NT2/D1 (cell line): ENCODE measurements around the gene PHC1.

Source experiments
- SUZ12 ChIP-seq: IDR thresholded peaks from 2 replicates; pipeline ENCODE4 v1.6.1; 2011; ENCODE audit not compliant: insufficient read length, insufficient read depth; ENCODE audit errors: extremely low read depth
- YY1 ChIP-seq: IDR thresholded peaks from 2 replicates; pipeline ENCODE4 v1.6.1; 2011; ENCODE audit not compliant: insufficient read length, insufficient read depth

DNA sequence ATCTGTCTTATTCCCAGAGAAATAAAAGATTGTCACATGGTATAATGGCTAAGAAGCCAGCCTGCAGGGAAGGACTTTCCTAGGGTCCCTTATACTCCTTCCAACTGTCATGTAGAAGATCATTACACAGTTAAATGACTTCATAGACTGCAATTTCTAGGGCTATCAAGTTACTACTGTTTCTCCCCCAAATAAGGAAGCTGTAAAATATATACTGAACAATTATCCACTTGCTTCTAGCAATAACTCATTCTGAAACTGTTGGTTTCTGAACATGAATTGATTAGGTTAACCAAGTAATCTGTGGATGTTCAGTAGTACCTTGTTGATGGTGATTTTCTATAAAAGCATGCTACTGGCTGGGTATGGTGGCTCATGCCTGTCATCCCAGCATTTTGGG is 47.3 kb upstream of the PHC1 start:
- TF ChIP-seq SUZ12, result no peak
- no peak for TF ChIP-seq YY1
